ENCODE data around the gene VHLL.

VHLL gene

DNA sequence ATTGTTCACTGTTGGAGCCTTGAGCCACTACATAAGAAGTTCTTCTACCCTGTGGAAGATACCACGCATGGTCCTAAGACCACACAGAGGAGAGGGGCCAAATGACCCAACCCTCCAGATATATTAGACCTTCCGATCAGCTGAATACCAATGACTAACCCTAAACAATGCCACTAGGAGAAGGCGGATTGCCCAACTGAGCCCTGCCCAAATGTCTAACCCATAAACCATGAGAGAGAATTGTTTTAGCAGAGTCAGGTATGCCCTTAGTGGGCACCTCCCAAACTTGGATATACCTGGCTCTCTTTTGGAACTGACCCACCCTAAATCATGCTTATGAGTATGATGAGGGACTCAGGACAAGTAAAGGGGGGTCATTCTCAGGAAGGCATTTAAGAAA lies 28.8 kb downstream of the VHLL start:
- no peaks in the 10 kb centered on the region for H3K9me3 ChIP-seq (ENCODE audit: low read length)
- no peaks in the 10 kb centered on the region for H3K27me3 ChIP-seq (ENCODE audit: control insufficient read depth in 1 of 2, insufficient read depth in 2 of 2, low read length in 2 of 2)
- no peak overlapping the region for H3K9ac ChIP-seq (ENCODE audit: low read length)
- H3K4me3 ChIP-seq (ENCODE audit: low read depth in 1 of 2, low read length in 2 of 2), result no peak overlapping the region
- no peaks in the 10 kb centered on the region for H3K4me1 ChIP-seq (ENCODE audit: insufficient read depth, low read length)
- no peak overlapping the region for H3K27ac ChIP-seq (ENCODE audit: low read depth, low read length)
- peaks cover 79% of the 10 kb centered on the region for H3K36me3 ChIP-seq (ENCODE audit: insufficient read depth, low read length)

DNA sequence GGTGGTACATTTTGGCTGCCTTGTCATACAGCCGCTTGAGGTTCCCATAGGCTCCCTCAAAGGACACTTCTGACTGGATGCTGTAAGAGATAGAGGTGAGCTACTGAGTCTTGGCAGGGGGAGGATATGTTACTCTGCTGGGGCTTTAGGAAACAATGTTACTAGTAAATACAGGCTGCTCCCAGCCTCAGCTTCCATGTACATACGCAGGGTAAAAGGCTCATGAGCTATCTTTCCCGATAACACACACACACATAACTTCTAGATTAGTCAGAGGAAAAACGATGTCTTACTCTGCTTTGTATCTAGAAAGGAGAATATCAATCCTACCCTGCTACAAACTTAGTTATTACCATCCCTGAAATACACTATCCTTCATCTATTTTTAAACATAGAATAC lies 30.8 kb downstream of the VHLL start:
- Histone ChIP-seq H3K27ac (ENCODE audit: low read depth, low read length) (no peak overlapping the region), H3K27me3 (ENCODE audit: control insufficient read depth in 1 of 2, insufficient read depth in 2 of 2, low read length in 2 of 2) (no peaks in the 10 kb centered on the region), H3K36me3 (ENCODE audit: insufficient read depth, low read length) (peaks cover 75% of the 10 kb centered on the region)

DNA sequence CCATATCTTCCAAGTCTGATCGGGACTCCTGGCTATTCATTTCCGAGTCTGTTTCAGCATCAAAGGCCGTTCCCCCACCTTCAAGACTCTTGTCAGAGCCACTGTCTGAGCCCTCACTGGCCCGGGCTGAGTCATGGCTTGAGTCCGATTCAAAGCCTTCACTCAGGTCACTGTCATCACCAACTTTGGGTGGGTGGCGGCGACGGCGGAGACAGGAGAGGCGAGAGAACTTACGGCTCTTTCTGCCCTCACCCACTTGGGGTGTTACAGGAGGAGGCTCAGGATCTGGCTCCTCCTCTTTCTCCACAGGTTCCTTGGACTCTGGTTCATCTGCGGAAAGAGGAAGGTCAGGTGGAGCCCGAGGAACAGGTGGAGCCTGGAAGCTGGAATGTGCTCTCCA lies 33.1 kb downstream of the VHLL start:
- no peak overlapping the region for H3K4me3 ChIP-seq (ENCODE audit: low read depth in 1 of 2, low read length in 2 of 2)
- H3K27ac ChIP-seq (ENCODE audit: low read depth, low read length), result no peak overlapping the region
- H3K27me3 ChIP-seq (ENCODE audit: control insufficient read depth in 1 of 2, insufficient read depth in 2 of 2, low read length in 2 of 2), result no peaks in the 10 kb centered on the region
- peaks cover 71% of the 10 kb centered on the region for H3K36me3 ChIP-seq (ENCODE audit: insufficient read depth, low read length)
- no peak overlapping the region for H3K9ac ChIP-seq (ENCODE audit: low read length)
- H3K9me3 ChIP-seq (ENCODE audit: low read length), result no peaks in the 10 kb centered on the region
- H3K4me1 ChIP-seq (ENCODE audit: insufficient read depth, low read length), result no peaks in the 10 kb centered on the region

More for the DNA sequence above, 30.8 kb downstream of the VHLL start:
- Histone ChIP-seq H3K9me3 (ENCODE audit: low read length) (no peaks in the 10 kb centered on the region), H3K9ac (ENCODE audit: low read length) (no peak overlapping the region), H3K4me1 (ENCODE audit: insufficient read depth, low read length) (no peaks in the 10 kb centered on the region), H3K4me3 (ENCODE audit: low read depth in 1 of 2, low read length in 2 of 2) (no peak overlapping the region)

DNA sequence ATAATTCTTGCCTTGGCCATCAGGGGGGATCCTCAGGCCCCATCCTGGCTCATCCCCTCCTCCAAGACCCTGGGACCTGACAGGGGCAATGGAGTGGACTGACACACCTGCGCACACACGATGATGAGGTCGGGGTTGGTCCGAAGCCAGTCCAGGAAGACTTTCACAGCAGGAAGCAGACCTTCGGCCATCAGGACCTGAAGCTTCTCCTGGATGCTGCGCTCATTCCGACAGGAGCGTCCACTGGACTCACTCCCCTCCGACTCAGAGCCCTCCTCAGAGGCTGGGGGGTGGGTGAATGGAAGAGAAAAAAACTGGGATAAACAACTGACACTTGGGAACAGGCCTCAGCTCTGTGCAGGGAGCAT lies 35.8 kb downstream of the VHLL start:
- Histone ChIP-seq H3K4me3 (ENCODE audit: low read depth in 1 of 2, low read length in 2 of 2) (no peak overlapping the region), H3K4me1 (ENCODE audit: insufficient read depth, low read length) (no peaks in the 10 kb centered on the region), H3K9ac (ENCODE audit: low read length) (no peak overlapping the region), H3K27me3 (ENCODE audit: control insufficient read depth in 1 of 2, insufficient read depth in 2 of 2, low read length in 2 of 2) (no peaks in the 10 kb centered on the region), H3K9me3 (ENCODE audit: low read length) (no peaks in the 10 kb centered on the region), H3K36me3 (ENCODE audit: insufficient read depth, low read length) (peaks cover 84% of the 10 kb centered on the region), H3K27ac (ENCODE audit: low read depth, low read length) (no peak overlapping the region)

DNA sequence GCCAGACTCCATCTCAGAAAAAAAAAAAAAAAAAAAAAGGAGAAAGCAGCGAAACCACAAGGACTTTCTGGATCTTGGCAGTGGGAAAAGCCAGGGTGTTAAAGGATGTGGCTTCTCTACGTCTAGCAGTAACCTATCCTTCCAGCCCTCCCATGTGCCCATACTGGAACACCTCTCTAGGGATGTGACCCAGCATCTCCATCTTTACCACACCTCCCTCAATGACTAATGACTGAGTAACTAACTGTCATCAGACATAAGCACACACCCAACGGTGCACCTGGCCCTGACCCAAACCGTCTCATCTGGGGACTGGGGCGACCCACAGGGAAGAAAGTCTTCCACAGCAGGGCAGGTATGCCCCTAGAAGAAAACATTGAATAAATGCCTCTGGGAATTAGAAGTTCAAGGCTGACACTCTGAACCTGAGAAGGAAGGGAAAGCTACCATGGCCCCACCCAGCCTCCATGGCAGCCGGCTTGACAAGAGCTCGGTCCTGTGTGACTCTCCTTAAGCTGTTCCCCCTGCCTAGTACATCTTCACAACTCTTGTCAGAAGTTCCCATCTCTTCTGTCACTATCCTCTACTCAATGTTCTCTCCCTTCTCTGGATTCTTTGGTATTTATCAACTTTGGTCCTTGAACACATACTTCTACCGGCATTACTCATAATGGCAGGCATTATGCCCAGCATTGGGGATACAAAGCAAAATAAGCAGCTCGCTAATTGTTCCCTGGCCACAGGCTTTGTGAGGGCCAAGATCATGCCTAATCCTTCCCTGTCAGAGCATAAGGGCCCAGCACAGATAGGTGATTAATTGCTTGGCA lies 36.4 kb downstream of the VHLL start:
- peaks cover 84% of the 10 kb centered on the region for H3K36me3 ChIP-seq (ENCODE audit: insufficient read depth, low read length)
- no peak overlapping the region for H3K4me3 ChIP-seq (ENCODE audit: low read depth in 1 of 2, low read length in 2 of 2)
- no peaks in the 10 kb centered on the region for H3K4me1 ChIP-seq (ENCODE audit: insufficient read depth, low read length)
- no peaks in the 10 kb centered on the region for H3K27me3 ChIP-seq (ENCODE audit: control insufficient read depth in 1 of 2, insufficient read depth in 2 of 2, low read length in 2 of 2)
- no peaks in the 10 kb centered on the region for H3K9me3 ChIP-seq (ENCODE audit: low read length)
- H3K9ac ChIP-seq (ENCODE audit: low read length), result no peak overlapping the region
- no peak overlapping the region for H3K27ac ChIP-seq (ENCODE audit: low read depth, low read length)

DNA sequence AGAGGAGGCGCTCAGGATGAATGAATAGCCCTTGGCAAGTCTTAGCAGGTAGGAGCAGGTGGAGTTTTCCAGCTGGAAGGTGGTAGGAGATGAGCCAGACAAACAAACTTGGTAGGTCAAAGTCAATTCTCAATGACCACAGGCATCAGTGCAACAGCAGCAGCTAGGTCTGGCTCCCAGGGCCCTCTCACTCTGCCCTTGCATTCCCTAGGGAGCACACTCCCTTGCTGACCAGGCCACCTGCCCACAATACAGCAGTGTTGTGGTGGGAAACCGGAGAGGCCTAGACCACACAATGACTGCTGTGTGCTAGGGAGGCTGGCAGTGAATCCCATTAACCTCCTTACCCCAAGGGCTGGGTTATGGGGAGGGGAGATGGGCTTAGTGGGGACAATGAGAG lies 38.2 kb downstream of the VHLL start:
- Histone ChIP-seq H3K27ac (ENCODE audit: low read depth, low read length) (no peak overlapping the region), H3K4me1 (ENCODE audit: insufficient read depth, low read length) (no peaks in the 10 kb centered on the region), H3K4me3 (ENCODE audit: low read depth in 1 of 2, low read length in 2 of 2) (no peak overlapping the region), H3K27me3 (ENCODE audit: control insufficient read depth in 1 of 2, insufficient read depth in 2 of 2, low read length in 2 of 2) (no peaks in the 10 kb centered on the region), H3K9ac (ENCODE audit: low read length) (no peak overlapping the region), H3K36me3 (ENCODE audit: insufficient read depth, low read length) (peaks cover 81% of the 10 kb centered on the region), H3K9me3 (ENCODE audit: low read length) (no peaks in the 10 kb centered on the region)

DNA sequence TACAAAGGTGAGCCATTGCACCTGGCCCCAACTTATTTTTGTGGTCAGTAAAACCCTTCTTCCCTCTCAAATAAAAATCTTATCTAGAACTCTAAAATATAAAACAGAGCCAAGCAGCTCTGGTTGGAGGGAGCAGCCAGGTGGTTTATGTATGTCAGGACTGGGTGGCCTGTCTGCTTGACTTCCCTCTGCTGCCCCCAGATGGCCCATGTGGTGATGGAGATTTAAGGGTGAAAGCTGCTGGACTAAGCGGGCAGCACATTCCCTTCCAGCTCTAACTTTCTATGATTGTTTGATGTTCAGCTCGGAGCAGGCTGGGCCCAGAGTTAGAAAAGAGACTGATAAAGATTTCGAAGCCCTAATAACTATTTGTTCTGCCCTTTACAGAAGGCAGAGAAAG lies 39.3 kb downstream of the VHLL start:
- peaks cover 74% of the 10 kb centered on the region for H3K36me3 ChIP-seq (ENCODE audit: insufficient read depth, low read length)

DNA sequence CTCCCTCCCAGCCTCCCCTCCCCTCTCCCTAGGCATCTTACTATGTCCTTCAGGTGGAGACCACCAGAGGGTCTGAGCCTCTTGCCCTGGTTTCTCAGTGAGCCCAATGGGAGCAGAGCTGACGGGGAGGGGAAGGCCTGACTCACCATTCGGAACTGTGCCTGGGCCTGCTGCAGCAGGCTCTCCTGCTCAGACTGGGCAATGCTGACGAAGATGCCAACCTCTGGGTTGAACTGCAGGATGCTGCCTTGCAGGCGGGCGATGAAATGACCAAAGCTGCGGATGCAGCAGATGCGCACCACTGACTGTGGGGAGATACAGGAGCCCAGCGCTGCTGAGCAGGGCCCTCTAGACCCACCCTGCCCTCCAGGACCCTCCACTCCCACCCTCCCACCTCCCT lies 40.2 kb downstream of the VHLL start:
- Histone ChIP-seq H3K4me1 (ENCODE audit: insufficient read depth, low read length) (no peaks in the 10 kb centered on the region), H3K27me3 (ENCODE audit: control insufficient read depth in 1 of 2, insufficient read depth in 2 of 2, low read length in 2 of 2) (no peaks in the 10 kb centered on the region), H3K36me3 (ENCODE audit: insufficient read depth, low read length) (peaks cover 70% of the 10 kb centered on the region), H3K9ac (ENCODE audit: low read length) (no peak overlapping the region), H3K9me3 (ENCODE audit: low read length) (no peaks in the 10 kb centered on the region), H3K27ac (ENCODE audit: low read depth, low read length) (no peak overlapping the region), H3K4me3 (ENCODE audit: low read depth in 1 of 2, low read length in 2 of 2) (no peak overlapping the region)

More for the DNA sequence above, 39.3 kb downstream of the VHLL start:
- H3K4me3 ChIP-seq (ENCODE audit: low read depth in 1 of 2, low read length in 2 of 2), result no peak overlapping the region
- no peak overlapping the region for H3K9ac ChIP-seq (ENCODE audit: low read length)
- H3K27ac ChIP-seq (ENCODE audit: low read depth, low read length), result no peak overlapping the region
- H3K4me1 ChIP-seq (ENCODE audit: insufficient read depth, low read length), result no peaks in the 10 kb centered on the region
- no peaks in the 10 kb centered on the region for H3K27me3 ChIP-seq (ENCODE audit: control insufficient read depth in 1 of 2, insufficient read depth in 2 of 2, low read length in 2 of 2)
- H3K9me3 ChIP-seq (ENCODE audit: low read length), result no peaks in the 10 kb centered on the region

DNA sequence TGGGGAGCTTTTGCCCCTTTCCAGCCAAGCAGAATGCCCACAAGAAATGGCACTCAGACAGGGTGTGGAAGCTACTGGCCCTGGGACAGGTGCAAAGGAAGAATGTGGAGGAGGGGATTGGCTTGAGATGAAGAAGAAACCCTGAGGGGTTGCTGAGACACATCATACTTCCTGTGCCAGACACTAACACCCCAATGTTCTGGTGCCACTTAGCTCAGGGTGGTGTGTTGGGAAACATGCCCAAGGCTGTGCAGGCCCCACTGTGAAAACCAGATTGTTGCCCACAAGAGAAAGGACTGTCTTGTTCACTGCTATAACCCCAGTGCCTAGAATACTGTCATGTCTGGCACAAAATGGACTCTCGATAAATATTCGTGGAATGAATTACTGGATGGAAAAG lies 41.4 kb downstream of the VHLL start:
- peaks cover 71% of the 10 kb centered on the region for H3K36me3 ChIP-seq (ENCODE audit: insufficient read depth, low read length)
- no peak overlapping the region for H3K4me3 ChIP-seq (ENCODE audit: low read depth in 1 of 2, low read length in 2 of 2)
- H3K9me3 ChIP-seq (ENCODE audit: low read length), result no peaks in the 10 kb centered on the region
- no peaks in the 10 kb centered on the region for H3K27me3 ChIP-seq (ENCODE audit: control insufficient read depth in 1 of 2, insufficient read depth in 2 of 2, low read length in 2 of 2)
- H3K4me1 ChIP-seq (ENCODE audit: insufficient read depth, low read length), result no peaks in the 10 kb centered on the region
- no peak overlapping the region for H3K27ac ChIP-seq (ENCODE audit: low read depth, low read length)
- no peak overlapping the region for H3K9ac ChIP-seq (ENCODE audit: low read length)

DNA sequence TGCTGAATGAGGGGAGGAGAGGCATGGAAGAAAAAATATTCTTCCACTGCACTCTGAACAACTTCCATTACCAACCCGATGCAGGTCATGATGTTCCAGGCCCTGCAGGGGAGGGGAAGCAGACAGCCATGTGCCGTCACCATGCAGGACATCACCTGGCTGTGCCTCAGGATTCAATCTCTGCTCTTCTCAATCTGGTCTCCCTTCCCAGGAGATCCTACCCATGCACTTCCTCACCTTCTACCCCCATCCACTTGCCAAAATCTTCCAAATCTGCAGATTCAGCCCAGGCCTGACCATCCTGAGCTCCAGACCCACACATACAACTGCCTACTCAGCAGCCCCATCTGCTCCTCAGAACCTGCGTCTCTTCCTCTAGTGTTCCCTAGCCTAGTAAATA lies 45.5 kb downstream of the VHLL start:
- H3K9ac ChIP-seq (ENCODE audit: low read length), result no peak overlapping the region
- no peaks in the 10 kb centered on the region for H3K27me3 ChIP-seq (ENCODE audit: control insufficient read depth in 1 of 2, insufficient read depth in 2 of 2, low read length in 2 of 2)

DNA sequence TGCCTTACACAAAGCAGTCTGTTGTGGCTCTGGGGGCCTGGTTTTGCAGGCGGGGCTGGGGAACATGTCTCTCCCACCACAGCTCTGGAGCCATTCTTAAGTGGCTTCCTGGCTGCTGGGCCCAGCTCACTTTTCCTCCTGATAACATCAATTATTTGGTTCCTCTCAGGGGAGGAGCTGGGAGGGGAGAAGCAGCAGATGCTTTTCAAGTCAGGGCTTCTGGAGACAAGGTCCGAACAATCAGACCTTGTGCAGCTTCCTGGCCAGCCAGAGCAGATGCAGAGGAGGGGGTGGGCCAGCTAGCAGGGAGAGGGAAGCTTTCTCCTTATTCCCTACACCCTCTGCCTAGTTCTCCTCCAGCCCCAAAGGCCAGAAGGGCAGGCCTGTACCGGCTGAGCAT lies 47.6 kb downstream of the VHLL start:
- Histone ChIP-seq H3K4me1 (ENCODE audit: insufficient read depth, low read length) (peaks cover 14% of the 10 kb centered on the region), H3K36me3 (ENCODE audit: insufficient read depth, low read length) (peaks cover 50% of the 10 kb centered on the region), H3K9me3 (ENCODE audit: low read length) (no peaks in the 10 kb centered on the region), H3K27ac (ENCODE audit: low read depth, low read length) (no peak overlapping the region), H3K4me3 (ENCODE audit: low read depth in 1 of 2, low read length in 2 of 2) (no peak overlapping the region), H3K9ac (ENCODE audit: low read length) (no peak overlapping the region), H3K27me3 (ENCODE audit: control insufficient read depth in 1 of 2, insufficient read depth in 2 of 2, low read length in 2 of 2) (peaks cover 2 to 5% of the 10 kb centered on the region in 2 donors)

More for the DNA sequence above, 45.5 kb downstream of the VHLL start:
- Histone ChIP-seq H3K27ac (ENCODE audit: low read depth, low read length) (no peak overlapping the region), H3K9me3 (ENCODE audit: low read length) (no peaks in the 10 kb centered on the region), H3K36me3 (ENCODE audit: insufficient read depth, low read length) (peaks cover 67% of the 10 kb centered on the region), H3K4me3 (ENCODE audit: low read depth in 1 of 2, low read length in 2 of 2) (no peak overlapping the region), H3K4me1 (ENCODE audit: insufficient read depth, low read length) (no peaks in the 10 kb centered on the region)

DNA sequence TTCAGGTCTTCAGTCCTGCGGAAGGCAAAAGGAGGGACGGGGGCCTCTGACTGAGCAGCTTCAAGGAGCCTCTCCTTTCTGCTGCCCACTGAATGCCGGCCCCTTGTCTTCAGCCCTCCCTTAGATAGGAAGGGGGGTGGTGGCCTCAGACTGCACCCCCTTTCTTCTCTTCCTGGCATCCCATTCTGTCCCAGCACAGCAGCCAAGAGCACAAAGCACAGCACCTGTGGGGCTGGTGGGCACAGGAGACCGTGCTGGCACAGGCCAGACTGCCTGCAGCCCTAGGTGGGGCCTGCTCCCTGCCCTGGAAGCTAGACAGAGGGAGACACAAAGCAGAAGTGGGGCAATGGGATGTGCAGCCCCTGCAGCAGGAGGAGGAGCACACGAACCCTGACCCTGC lies 49.5 kb downstream of the VHLL start:
- Histone ChIP-seq H3K9ac (ENCODE audit: low read length) (no peak overlapping the region), H3K27ac (ENCODE audit: low read depth, low read length) (no peak overlapping the region), H3K4me1 (ENCODE audit: insufficient read depth, low read length) (peaks cover 14% of the 10 kb centered on the region), H3K4me3 (ENCODE audit: low read depth in 1 of 2, low read length in 2 of 2) (no peak overlapping the region), H3K27me3 (ENCODE audit: control insufficient read depth in 1 of 2, insufficient read depth in 2 of 2, low read length in 2 of 2) (peaks cover 18 to 24% of the 10 kb centered on the region in 2 donors), H3K9me3 (ENCODE audit: low read length) (no peaks in the 10 kb centered on the region), H3K36me3 (ENCODE audit: insufficient read depth, low read length) (peaks cover 40% of the 10 kb centered on the region)

All from muscle layer of colon (tissue), 2 donors.